GM19463 (cell line): ENCODE measurements around the gene GPR151.

Experiments
- ATAC-seq: cut with Tn5 transposase; IDR thresholded peaks from one replicate; pipeline ENCODE4 v1.9.1; 2021; ENCODE audit warnings: mild to moderate bottlenecking, moderate library complexity; ENCODE audit not compliant: unreplicated experiment

The GPR151 gene

DNA sequence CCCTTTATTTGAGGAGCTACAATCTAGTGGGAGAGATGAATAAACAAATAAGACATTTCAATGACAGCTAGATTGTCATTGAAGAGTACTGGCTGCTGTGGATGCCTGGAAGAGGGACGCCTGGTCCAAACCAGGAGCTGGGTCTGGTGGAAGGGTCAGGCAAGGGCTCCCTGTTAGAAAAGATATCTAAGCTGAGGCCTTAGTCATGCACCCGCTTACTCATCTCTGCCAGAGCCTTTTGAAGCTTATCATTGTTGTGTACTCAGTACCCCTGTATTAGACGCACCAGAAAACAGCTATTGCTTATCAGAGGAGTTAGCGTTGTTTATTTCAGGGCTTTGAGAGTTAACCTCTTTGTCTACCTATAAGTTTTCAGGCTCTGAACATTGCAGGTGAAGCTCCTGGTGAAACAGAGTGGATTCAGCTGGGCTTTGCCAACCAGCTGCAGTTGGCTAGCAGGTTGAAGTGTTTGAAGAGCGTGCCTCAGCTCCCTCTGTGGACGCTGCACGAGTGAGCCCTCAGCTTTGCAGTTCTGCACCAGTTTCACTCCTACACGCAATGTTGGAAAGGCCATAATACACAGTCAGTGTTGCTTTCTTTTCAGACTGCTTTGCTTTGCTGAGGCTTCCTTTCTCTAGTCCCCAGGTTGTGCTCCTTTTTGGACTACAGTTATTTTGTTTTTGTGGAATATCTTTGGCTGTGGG is 5.6 kb upstream of the GPR151 start:
- no peak for ATAC-seq

DNA sequence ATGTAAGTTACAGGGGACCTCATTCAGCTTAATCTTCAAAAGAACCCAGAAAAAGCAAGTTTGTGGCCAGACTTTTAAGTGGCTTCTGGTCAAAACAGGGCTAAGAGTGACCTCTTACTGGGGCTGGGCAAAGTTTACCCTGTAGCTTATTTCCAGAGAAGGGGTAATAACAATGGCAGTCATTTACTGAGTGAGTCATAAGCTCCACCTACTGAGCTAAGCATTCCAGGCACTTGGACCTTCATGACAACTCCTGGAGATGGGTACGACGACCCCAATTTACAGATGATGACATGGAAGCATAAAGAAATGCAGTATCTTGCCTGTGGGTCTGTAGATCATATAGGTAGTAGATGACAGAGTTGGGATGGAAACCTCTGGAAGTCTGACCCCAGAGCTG is 4.7 kb upstream of the GPR151 start:
- no peak for ATAC-seq

DNA sequence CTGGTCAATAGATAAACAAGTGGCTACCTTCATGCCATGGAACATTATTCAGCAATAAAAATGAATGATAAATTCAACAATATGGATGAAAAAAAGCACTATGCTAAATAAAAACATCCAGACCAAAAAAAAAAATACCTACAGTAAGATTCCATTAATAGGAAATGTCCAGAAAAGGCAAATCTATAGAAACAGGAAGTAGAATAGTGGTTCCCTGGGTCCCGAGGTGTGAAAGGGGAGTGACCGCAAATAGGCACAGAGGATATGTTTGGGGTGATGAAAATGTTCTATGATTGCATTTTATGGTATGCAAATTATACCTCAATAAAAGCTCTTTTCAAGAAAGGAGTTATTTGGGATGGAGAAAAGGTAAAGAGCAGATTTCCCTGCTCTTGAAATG is 3.6 kb upstream of the GPR151 start:
- no peak for ATAC-seq

DNA sequence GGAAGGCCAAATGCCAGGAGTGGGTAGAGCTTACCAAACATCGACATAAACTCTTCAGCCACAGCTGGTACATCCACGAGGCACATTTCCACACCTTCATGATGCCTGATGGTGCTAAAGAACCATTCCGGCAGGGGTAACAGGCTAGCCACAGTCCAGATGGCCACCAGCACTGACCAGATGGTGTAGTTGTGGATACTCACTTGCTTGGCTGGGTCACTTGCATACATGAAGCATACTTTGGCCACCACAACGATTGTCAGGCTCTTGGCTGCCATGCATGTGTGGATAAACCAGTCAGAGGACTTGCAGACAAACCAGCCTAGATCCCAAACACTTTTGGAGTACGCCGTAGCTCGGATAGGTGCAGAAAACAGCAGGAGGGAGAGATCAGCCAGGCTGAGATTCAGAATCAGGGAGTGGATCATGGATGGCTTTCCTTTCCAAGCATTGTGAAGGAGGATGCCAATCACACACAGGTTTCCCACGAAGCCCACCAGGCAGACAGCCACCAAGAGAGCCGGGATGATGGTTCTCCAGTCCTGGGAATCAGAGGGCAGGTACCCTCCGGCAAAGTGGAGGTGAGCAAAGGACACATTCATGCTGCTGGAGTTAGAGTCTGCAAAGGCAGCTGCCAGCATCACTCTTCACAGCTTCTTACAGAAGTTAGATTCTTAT is 378 bp downstream of the GPR151 start:
- no peak for ATAC-seq

DNA sequence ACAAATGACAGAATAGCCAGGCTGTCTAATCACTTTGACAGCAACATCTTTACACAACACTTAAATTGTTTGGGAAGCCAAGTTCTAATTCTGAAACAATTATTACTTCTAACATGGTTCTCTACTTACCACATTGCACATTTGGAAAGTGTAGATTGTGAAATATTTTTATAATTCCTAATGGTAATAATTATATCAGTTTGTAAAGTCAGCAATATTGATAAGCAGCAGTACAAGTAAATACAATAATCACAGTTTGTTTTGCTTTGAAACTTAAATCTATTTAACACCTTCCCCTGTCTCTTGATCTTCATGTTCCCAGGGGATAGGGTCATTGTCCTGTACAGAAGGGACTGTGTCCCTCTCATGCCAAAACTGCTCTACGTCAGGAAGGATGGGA is 1.4 kb downstream of the GPR151 start:
- ATAC-seq, result no peak

DNA sequence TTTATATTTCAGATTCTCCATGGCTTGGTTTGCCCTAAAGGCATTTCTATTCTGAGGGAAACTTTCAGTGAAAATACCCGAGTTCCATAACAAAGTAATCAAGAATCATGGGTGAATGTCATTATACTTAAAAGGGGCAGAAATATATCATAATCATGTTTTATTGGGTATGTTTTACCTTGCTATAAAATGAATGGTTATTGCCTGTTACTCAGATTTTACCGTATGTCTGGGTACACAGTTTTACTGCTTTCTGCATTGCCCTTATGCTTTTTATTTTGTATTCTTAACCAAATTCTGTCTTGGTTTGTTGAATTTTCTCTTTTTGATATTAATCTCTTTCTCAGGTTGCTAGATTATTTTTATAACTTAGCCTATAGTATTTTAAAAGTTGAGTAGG is 2.5 kb downstream of the GPR151 start:
- no peak for ATAC-seq

DNA sequence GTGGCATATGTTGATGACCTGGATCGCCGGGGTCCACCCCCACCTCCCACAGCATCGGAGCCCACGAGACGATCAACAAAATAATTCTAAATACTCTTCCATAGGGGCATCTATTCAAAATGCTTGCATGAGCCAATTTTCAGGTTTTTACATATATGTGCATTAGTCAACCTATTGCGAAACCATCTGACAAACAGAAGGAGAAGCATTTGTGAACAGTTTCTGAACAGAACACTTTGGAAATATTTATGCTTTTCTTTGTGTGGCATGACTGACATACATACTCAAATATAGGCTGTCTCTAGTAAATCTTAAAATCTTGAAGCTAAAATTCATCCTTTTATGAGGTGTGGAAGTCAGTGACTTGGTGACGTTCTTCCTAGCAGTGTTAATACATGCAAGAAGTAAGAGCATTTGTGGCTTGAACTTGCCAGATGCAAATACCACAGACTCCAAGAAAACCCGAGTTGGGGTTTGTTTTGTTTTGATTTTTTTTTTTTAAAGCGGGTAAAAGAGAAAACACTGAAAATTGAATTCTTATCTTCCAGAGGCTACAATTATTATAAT is 5.3 kb downstream of the GPR151 start:
- ATAC-seq, result no peak

DNA sequence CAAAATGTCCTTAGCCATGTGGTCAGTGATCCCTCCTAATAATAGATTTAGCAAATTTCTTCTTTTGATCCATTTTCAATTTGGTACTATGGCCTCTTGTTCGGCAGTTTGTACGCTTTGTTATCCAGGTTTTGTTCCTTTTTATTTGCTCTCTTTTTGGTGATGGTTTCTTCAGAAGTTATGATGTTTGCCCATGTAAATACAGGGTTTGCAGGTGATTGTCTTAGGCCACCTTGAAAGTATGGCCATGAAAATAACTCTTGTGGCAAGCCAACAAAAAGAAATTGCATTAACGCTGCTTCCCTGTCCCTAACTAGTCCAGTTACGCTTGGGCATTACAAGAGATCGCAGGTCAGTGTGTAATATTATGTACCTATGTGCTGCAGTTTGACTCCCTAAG is 8.6 kb downstream of the GPR151 start:
- no peak for ATAC-seq

DNA sequence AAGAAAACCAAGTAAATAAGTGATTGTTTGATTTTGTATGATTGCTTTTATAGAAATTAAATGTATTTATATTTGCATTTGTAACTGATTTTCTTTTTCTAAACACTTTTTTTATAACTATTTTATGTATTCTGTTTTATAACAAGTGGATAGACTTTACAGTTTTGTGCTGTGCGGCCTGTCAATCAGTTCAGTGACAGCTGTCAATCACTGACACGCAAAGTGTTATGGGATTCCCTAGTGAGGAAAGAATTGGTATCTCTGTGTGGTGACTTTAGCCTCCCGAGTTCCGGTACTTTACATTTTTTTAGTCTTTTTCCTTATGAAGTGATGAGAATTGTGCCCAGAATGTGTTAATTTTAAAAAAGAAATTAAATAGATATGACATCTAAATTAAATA is 16.3 kb downstream of the GPR151 start:
- no peak for ATAC-seq

DNA sequence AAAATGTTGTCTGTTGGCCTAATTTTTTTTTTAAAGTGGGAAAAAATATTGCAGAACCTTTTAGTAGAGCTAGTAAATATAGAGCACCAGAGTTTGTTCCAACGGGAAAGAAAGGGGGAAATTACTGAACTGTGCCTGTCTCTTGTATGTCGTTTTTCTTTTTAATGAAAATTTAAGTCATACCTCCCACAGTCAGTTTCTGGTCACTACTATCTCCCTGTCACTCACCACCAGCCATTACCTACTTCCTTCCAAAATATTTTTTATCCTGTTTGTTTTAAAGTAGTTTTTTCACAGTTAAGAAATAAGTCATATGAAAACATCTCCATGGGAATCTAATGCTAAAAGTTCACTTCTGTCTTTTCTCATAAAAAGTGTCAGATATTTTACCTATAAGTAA is 21.3 kb downstream of the GPR151 start:
- ATAC-seq, result no peak

DNA sequence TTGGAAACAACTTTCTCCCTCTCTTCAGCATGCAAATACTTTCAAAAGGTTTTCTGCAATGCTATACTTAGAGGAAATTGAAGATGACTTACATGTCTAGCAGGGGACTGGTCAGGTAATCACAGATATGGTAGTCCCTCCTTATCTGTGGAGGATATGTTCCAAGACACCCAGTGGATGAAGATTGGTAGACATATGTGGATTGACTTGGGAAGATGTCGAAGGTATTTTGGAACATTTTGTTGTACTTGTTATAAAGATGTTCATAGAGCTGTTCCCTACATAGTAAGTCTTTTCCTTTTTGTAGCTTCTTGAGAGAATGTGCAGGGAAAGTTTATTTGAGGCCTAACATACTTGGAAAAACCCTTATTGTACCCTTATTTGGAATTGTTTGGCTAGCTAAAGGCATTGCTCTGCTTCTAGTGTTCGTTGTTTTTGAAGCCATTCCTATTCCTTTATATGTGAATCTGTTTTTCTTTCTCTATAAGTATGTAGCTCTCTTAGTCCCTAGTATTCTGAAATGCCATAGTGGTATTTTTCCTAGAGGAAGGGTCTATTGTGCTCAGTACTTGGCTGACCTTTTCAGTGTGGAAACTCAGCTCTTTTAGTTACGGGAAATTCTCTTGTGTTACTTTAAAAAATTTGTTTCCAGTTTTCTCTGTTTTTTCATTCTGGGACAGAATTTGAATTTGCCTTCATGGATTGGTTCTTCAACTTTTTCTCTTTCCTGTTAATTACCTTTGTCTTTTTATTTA is 25.7 kb downstream of the GPR151 start:
- no peak for ATAC-seq

DNA sequence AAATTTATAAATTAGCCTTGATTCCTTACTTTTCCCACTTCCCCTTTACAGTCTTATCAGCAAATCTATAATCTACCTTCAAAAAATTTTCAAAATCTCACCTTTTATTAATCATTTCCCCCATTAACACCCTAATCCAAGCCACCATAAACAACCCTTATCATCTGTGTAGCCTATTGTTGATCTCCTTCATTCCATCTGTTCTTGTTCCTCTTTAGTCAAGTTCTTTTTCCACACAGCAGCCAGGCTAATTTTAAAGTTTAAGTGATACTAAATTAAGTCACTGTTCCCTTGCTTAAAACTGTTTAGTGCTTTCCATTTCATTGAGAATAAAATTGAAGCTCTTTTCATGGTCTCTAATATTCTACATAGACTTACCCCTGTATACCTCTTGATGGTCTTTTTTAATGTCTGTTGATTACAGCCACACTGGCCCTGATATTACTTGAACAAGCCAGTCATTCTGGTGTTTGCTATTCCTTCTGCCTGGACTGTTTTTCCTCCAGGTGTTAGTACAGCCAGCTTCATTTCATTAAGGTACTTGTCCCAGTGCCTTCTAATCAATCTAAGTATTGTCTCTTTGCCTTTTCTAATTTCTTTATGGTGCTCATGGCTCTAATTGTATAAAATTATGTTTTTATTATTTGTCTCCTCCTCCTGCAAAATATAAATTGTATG is 31.1 kb downstream of the GPR151 start:
- no peak for ATAC-seq

DNA sequence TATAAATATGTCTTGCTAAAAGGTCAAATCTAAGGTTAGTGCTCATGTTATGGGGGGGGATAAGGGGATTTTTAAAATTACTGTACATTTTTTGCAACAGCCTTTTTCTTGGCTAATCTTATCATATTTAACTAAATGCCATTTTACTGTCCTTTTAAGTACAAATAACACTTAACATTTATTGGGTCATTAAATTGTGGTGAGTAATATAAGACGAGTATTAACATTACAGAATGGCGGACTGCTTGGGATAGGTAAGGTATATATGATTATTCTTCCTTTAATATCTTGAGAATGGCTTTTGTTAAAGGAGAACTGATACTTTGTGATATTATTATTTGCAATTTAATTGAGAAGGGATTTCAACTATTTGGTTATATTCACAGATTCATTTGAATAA is 33.2 kb downstream of the GPR151 start:
- ATAC-seq, result no peak

DNA sequence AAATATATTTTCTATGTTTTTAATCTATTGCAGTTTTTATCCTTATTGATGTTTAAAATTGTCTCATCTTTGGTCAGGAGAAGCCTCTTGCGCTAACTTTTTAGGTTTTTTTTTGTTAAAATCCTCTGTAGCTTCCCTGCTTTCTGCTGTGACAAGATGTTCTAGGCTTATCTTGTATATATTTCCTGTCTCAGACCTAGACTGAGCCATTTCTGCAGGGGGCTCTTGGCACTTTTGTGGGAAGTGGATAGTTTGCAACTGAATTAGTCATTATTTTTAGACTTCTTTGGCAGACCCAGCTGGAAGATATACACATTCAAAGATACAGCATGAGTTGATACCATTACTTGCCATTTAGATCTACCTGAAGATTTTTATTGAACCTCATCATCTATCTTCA is 40.1 kb downstream of the GPR151 start:
- no peak for ATAC-seq

DNA sequence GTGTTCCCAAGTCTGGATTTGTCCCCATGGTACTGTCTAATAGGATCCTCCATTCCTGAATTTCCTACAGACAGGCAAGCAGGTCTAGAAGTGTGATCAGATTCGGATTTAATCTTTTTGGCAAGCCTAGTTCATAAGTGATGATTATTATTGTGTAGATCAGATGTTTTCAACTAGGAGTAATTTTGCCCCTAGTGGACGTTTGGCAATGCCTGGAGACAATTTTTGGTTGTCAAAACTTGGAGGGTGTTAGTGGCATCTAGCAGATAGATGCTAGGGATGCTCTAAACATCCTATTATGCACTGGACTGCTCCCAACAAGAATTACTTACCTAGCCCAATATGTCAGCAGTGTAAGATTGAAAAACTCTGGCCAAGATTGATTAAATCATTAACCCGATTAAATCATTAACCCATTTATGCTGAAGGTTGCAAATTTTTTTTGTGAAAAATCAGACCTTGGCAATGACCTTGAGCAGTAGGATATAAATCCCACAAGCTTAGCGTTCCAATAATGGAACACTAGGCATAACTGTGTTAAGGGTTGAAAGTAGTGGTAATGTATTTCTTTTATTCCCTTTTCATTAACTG is 40.7 kb downstream of the GPR151 start:
- ATAC-seq, result no peak

DNA sequence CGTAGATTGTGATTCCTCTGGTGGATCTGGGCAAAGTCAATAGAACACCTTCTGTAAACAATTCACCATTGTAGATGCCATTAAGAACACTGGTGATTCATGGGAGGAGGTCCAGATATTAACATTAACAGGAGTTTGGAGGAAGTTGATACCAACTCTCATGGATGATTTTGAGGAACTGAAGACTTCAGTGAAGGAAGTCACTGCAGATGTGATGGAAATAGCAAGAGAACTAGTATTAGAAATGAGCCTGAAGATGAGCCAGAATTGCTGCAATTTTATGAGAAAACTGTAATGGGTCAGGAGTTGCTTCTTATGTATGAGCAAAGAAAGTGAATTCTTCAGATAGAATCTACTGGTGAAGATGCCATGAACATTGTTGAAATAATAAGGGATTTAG is 41.9 kb downstream of the GPR151 start:
- no peak for ATAC-seq

DNA sequence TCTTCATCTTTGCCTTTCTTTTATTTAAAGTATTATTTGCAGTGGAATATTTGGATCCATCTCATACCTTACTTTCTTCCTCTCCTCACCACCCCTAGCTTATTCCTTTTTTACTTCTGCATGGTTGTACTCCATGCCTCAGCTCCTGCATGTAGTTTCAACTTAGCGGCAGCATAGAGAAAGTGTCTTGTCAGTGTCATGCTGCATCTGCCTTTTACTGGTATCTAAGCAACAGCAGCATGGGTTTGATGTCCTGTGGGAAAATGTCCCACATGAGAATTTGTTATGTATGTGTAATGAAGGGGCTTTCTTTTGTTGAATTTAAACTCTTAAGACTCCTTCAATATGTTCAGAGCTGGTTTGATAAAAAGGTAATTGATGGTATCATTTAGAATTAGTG is 48.2 kb downstream of the GPR151 start:
- ATAC-seq, result no peak

DNA sequence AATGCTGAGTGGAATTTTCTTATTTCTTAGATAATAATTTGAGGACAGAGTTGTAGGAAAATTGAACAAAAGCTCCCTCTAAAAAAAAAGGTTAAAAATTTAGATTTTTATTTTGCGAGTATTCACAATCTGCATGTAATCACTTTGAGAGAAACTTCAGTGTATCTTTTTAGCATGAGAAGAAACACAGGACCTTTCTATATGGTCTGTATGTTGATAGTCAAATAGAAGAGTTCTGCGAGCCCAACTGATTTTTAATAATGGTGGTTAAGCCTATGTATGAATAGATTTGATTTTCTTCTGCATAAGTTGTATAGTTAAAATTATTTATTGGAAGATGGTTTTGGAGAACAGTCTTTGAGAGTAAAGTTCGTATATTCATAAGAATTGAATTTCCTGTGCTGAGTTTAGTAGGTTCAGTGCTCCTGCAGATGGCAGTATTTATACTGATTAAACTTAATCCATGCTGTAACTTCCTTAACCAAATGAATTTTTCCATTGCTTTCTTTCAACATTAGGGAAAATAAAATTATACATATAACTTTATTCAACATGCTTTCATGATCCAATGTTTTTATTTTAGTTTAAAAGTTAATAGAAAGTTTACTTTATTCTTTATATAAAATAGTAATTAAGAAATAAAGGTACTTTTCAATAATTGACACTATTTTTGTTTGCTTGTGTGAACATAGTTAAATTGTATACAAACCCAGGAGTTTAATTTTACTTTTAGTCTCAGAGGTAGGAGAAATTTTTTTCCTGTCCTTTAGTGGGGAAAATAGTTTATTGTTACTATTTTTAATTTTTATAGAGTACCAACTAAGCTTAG is 49.3 kb downstream of the GPR151 start:
- no peak for ATAC-seq

DNA sequence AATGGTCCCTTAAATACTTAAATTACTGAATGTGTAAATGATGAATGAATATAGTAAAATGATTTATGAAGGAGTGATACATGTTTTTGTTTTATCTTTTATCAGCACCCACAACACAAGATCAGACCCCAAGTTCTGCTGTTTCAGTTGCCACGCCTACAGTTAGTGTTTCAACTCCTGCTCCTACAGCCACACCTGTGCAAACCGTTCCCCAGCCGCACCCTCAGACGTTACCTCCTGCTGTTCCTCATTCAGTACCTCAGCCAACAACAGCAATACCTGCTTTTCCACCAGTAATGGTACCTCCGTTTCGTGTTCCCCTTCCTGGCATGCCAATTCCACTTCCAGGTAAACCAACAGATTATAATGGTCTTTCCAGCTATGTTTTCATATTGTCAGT is 52.5 kb downstream of the GPR151 start:
- ATAC-seq, result no peak
